Measurements from ENCODE around the gene ARL5A.

DNA sequence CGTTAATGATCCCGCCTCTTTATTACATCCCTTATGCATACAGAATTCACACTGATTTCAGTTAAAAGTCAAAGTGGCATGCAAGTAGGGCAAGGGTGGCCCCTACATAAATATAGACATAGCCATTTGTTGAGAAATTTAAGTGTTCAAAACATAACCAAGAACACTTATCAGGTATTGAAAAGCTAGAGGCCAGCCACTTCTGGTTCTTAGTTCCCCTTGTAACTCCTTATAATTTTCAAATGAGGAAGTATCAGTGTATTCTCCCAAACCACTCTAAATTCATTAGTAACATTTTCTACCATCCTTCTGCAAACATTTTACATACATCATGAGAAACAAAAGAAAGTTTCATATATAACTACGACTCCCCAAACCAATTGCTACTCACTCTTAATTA, 5.8 kb upstream of the ARL5A start:
- TF ChIP-seq SRF (CRISPR knock-in tag; IDR thresholded peaks at IDR 0.05): no peak
- no peak for TF ChIP-seq MTF1 (CRISPR knock-in tag; IDR thresholded peaks at IDR 0.05; ENCODE audit: borderline replicate concordance)
- TF ChIP-seq, protein P1, sequence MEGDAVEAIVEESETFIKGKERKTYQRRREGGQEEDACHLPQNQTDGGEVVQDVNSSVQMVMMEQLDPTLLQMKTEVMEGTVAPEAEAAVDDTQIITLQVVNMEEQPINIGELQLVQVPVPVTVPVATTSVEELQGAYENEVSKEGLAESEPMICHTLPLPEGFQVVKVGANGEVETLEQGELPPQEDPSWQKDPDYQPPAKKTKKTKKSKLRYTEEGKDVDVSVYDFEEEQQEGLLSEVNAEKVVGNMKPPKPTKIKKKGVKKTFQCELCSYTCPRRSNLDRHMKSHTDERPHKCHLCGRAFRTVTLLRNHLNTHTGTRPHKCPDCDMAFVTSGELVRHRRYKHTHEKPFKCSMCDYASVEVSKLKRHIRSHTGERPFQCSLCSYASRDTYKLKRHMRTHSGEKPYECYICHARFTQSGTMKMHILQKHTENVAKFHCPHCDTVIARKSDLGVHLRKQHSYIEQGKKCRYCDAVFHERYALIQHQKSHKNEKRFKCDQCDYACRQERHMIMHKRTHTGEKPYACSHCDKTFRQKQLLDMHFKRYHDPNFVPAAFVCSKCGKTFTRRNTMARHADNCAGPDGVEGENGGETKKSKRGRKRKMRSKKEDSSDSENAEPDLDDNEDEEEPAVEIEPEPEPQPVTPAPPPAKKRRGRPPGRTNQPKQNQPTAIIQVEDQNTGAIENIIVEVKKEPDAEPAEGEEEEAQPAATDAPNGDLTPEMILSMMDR (IDR thresholded peaks at IDR 0.05 in 2 of 3, conservative IDR thresholded peaks at IDR 0.05 in 1 of 3; ENCODE audit: insufficient read depth in 2 of 3, low read depth in 1 of 3, low read length in 3 of 3): no peak
- TF ChIP-seq SPI1 (IDR thresholded peaks at IDR 0.05; ENCODE audit: borderline replicate concordance, low read depth, low read length): no peak
- no peak for TF ChIP-seq FOS (IDR thresholded peaks at IDR 0.05; ENCODE audit: extremely low read depth, insufficient read length)
- no peak for TF ChIP-seq TAF15 (IDR thresholded peaks at IDR 0.05; ENCODE audit: low read depth, low read length)
- no peak for TF ChIP-seq GATAD2B (IDR thresholded peaks at IDR 0.05; ENCODE audit: borderline replicate concordance)
- TF ChIP-seq, protein P2, sequence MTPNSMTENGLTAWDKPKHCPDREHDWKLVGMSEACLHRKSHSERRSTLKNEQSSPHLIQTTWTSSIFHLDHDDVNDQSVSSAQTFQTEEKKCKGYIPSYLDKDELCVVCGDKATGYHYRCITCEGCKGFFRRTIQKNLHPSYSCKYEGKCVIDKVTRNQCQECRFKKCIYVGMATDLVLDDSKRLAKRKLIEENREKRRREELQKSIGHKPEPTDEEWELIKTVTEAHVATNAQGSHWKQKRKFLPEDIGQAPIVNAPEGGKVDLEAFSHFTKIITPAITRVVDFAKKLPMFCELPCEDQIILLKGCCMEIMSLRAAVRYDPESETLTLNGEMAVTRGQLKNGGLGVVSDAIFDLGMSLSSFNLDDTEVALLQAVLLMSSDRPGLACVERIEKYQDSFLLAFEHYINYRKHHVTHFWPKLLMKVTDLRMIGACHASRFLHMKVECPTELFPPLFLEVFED (CRISPR knock-in tag; conservative IDR thresholded peaks at IDR 0.05): no peak
- no peak for TF ChIP-seq ZNF217 (CRISPR knock-in tag; IDR thresholded peaks at IDR 0.05)
- TF ChIP-seq, protein P3, sequence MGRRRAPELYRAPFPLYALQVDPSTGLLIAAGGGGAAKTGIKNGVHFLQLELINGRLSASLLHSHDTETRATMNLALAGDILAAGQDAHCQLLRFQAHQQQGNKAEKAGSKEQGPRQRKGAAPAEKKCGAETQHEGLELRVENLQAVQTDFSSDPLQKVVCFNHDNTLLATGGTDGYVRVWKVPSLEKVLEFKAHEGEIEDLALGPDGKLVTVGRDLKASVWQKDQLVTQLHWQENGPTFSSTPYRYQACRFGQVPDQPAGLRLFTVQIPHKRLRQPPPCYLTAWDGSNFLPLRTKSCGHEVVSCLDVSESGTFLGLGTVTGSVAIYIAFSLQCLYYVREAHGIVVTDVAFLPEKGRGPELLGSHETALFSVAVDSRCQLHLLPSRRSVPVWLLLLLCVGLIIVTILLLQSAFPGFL (CRISPR knock-in tag; IDR thresholded peaks at IDR 0.05): no peak
- no peak for TF ChIP-seq POLR2G (IDR thresholded peaks at IDR 0.05; ENCODE audit: low read depth, low read length)
- TF ChIP-seq SOX6 (IDR thresholded peaks at IDR 0.05): no peak
- no peak for TF ChIP-seq EP300 (IDR thresholded peaks at IDR 0.05; ENCODE audit: low read length)

Data from K562 (cell line).